Measurements from ENCODE around the gene PHF11. TPM values are rescaled to one million over a fixed set of nuclear protein-coding genes. Genes with fewer than 3 reads are reported as not detected.

Gene PHF11
- total RNA-seq = 20.3 and 21.6 TPM in 2 replicates

GRCh38 chr13:49495783-49496762 is at the start of gene PHF11:
TSS of gene PHF11 (plus strand) at chr13:49495953. CDS start at chr13:49496002, 49 bp downstream.

Other genes with a start within 250 kb of the PHF11 start
- 2.4 and 3.1 TPM in 2 replicates for gene CDADC1, start 248.0 kb upstream of the PHF11 start, total RNA-seq
- 9.5 and 14.0 TPM in 2 replicates for gene CAB39L, start 51.9 kb upstream of the PHF11 start, total RNA-seq
- 12.5 and 20.4 TPM in 2 replicates for gene SETDB2, start 51.7 kb upstream of the PHF11 start, total RNA-seq
- gene RCBTB1, start 89.6 kb downstream of the PHF11 start, total RNA-seq = 14.6 and 17.5 TPM in 2 replicates
- gene ARL11, start 132.6 kb downstream of the PHF11 start, total RNA-seq = not detected in 2 replicates
- 18.3 and 31.9 TPM in 2 replicates for gene EBPL, start 195.5 kb downstream of the PHF11 start, total RNA-seq

Measured in hair follicle dermal papilla cell (primary cell).